Natural killer cell (primary cell): ENCODE measurements around the gene ZBTB37. TPM values are rescaled to one million over a fixed set of nuclear protein-coding genes. Genes with fewer than 3 reads are reported as not detected.

Experiments
- total RNA-seq, 4 donors: library from RNA; stranded (reverse); fragments of 120-200 nt in 1 of 4; gene quantifications; one replicate each; pipeline versions ENCODE4 v1.2.3 to v1.2.4, GENCODE V29; 2013 to 2022

The ZBTB37 gene
- total RNA-seq, 3 donors from 2014 or later (not counting 1 experiment from before 2014, with no cell fraction given): 38.2 to 47.3 (median 39.8) TPM

Other genes with a start within 250 kb of the ZBTB37 start
- not detected for gene TEX50, start 233.0 kb upstream of the ZBTB37 start, total RNA-seq
- not detected for gene ANKRD45, start 198.5 kb upstream of the ZBTB37 start, total RNA-seq
- 10 to 100 TPM; 31.4 to 34.5 (median 33.1) TPM for gene KLHL20, start 153.4 kb upstream of the ZBTB37 start, total RNA-seq
- 1 to 10 TPM; 5.0 to 8.4 (median 5.8) TPM for gene DARS2, start 43.7 kb upstream of the ZBTB37 start, total RNA-seq
- 10 to 100 TPM in 2 of 3 donors, 1 to 10 TPM in 1; 8.8 to 16.4 (median 10.0) TPM for gene CENPL, start 43.5 kb upstream of the ZBTB37 start, total RNA-seq
- 100 to 1,000 TPM; 208 to 299 (median 214) TPM for gene GAS5, start 391 bp upstream of the ZBTB37 start, total RNA-seq
- gene SERPINC1, start 48.9 kb downstream of the ZBTB37 start, total RNA-seq: under 1 TPM in 2 of 3 donors, not detected in 1; 0.38 to 0.48 TPM
- gene RC3H1, start 154.0 kb downstream of the ZBTB37 start, total RNA-seq: 10 to 100 TPM; 67.8 to 82.1 (median 78.9) TPM